ENCODE data around the gene ERC2.

The ERC2 gene

GRCh38 chr3:55501905-55502304 lies 966.4 kb downstream of the ERC2 start:
- H3K79me2 ChIP-seq (ENCODE audit: insufficient read depth, low read length): no peaks in the 10 kb centered on the region
- H3K27ac ChIP-seq (ENCODE audit: low read depth, low read length): no peak overlapping the region
- no peaks in the 10 kb centered on the region for H3K9me2 ChIP-seq (replicated peaks; ENCODE audit: insufficient read depth, low read length)
- H3K4me2 ChIP-seq (ENCODE audit: low read depth, low read length, poor library complexity, severe bottlenecking): no peak overlapping the region
- no peaks in the 10 kb centered on the region for H3K9me3 ChIP-seq (ENCODE audit: insufficient read depth, low read length)
- H3K36me3 ChIP-seq (ENCODE audit: low read length): no peaks in the 10 kb centered on the region
- no peaks in the 10 kb centered on the region for H3F3A ChIP-seq (ENCODE audit: insufficient read depth)
- H3K4me3 ChIP-seq (ENCODE audit: insufficient read depth, low read length, poor library complexity, severe bottlenecking): no peak overlapping the region
- H2AFZ ChIP-seq (ENCODE audit: low read depth, low read length, severe bottlenecking): no peak overlapping the region
- no peak overlapping the region for H3K9ac ChIP-seq (ENCODE audit: low read length)
- no peaks in the 10 kb centered on the region for H3K27me3 ChIP-seq (ENCODE audit: low read length)
- no peak for TF ChIP-seq EZH2phosphoT487 (conservative IDR thresholded peaks at IDR 0.05; ENCODE audit: low read length)
- TF ChIP-seq CTCF (IDR thresholded peaks at IDR 0.05; ENCODE audit: insufficient read depth, low read length, poor library complexity, severe bottlenecking): no peak
- H4K20me1 ChIP-seq (ENCODE audit: low read depth, low read length): no peaks in the 10 kb centered on the region

- Histone ChIP-seq H3K9me2 (replicated peaks; ENCODE audit: insufficient read depth, low read length) (no peaks in the 10 kb centered on the region), H3K4me3 (ENCODE audit: insufficient read depth, low read length, poor library complexity, severe bottlenecking) (no peak overlapping the region), H3F3A (ENCODE audit: insufficient read depth) (no peaks in the 10 kb centered on the region), H3K79me2 (ENCODE audit: insufficient read depth, low read length) (no peaks in the 10 kb centered on the region), H3K9ac (ENCODE audit: low read length) (no peak overlapping the region), H3K27me3 (ENCODE audit: low read length) (no peaks in the 10 kb centered on the region), H3K27ac (ENCODE audit: low read depth, low read length) (no peak overlapping the region), H3K4me2 (ENCODE audit: low read depth, low read length, poor library complexity, severe bottlenecking) (no peak overlapping the region), H4K20me1 (ENCODE audit: low read depth, low read length) (no peaks in the 10 kb centered on the region), H3K9me3 (ENCODE audit: insufficient read depth, low read length) (no peaks in the 10 kb centered on the region), H3K36me3 (ENCODE audit: low read length) (no peaks in the 10 kb centered on the region), H2AFZ (ENCODE audit: low read depth, low read length, severe bottlenecking) (no peak overlapping the region)
- TF ChIP-seq EZH2phosphoT487 (conservative IDR thresholded peaks at IDR 0.05; ENCODE audit: low read length) (no peak), CTCF (IDR thresholded peaks at IDR 0.05; ENCODE audit: insufficient read depth, low read length, poor library complexity, severe bottlenecking) (no peak)
Measured at GRCh38 chr3:55500555-55501330, 967.5 kb downstream of the ERC2 start.

- H4K20me1 ChIP-seq (ENCODE audit: low read depth, low read length): no peaks in the 10 kb centered on the region
- no peak overlapping the region for H2AFZ ChIP-seq (ENCODE audit: low read depth, low read length, severe bottlenecking)
- H3K4me2 ChIP-seq (ENCODE audit: low read depth, low read length, poor library complexity, severe bottlenecking): no peak overlapping the region
- H3K79me2 ChIP-seq (ENCODE audit: insufficient read depth, low read length): no peaks in the 10 kb centered on the region
- H3K9me2 ChIP-seq (replicated peaks; ENCODE audit: insufficient read depth, low read length): no peaks in the 10 kb centered on the region
- no peak overlapping the region for H3K9ac ChIP-seq (ENCODE audit: low read length)
- no peak overlapping the region for H3K27ac ChIP-seq (ENCODE audit: low read depth, low read length)
- H3K4me3 ChIP-seq (ENCODE audit: insufficient read depth, low read length, poor library complexity, severe bottlenecking): no peak overlapping the region
- no peaks in the 10 kb centered on the region for H3F3A ChIP-seq (ENCODE audit: insufficient read depth)
- H3K27me3 ChIP-seq (ENCODE audit: low read length): no peaks in the 10 kb centered on the region
- TF ChIP-seq CTCF (IDR thresholded peaks at IDR 0.05; ENCODE audit: insufficient read depth, low read length, poor library complexity, severe bottlenecking) (no peak), EZH2phosphoT487 (conservative IDR thresholded peaks at IDR 0.05; ENCODE audit: low read length) (no peak)
- no peaks in the 10 kb centered on the region for H3K36me3 ChIP-seq (ENCODE audit: low read length)
- no peaks in the 10 kb centered on the region for H3K9me3 ChIP-seq (ENCODE audit: insufficient read depth, low read length)
Measured at GRCh38 chr3:55498520-55498919, 969.7 kb downstream of the ERC2 start.

Data from SU-DHL-6 (cell line).